Colonic mucosa (tissue), 4 donors: ENCODE measurements around the gene SLC8A1. TPM values are rescaled to one million over a fixed set of nuclear protein-coding genes. Genes with fewer than 3 reads are reported as not detected.

ENCODE experiments used
- DNase-seq: peaks from one replicate; pipeline ENCODE4 v3.0.0-alpha.2; 2020
- H3K27ac ChIP-seq: fragments of 200-600 bp; one replicate; pipeline ENCODE4 v1.8.0; 2021
- H3K27me3 ChIP-seq: fragments of 200-600 bp; one replicate; pipeline ENCODE4 v1.8.0; 2021
- H3K36me3 ChIP-seq: fragments of 200-600 bp; one replicate; pipeline ENCODE4 v1.8.0; 2021
- H3K4me1 ChIP-seq: fragments of 200-600 bp; one replicate; pipeline ENCODE4 v1.8.0; 2021; ENCODE audit warnings: mild to moderate bottlenecking
- H3K4me3 ChIP-seq: fragments of 200-600 bp; one replicate; pipeline ENCODE4 v1.8.0; 2021
- H3K9ac ChIP-seq, 2 donors: one replicate each; pipeline ENCODE4 v1.7.0; 2013; ENCODE audit warnings: control low read depth in 2 of 2, low read depth in 2 of 2, low read length in 2 of 2
- H3K9me3 ChIP-seq: fragments of 200-600 bp; one replicate; pipeline ENCODE4 v1.8.0; 2021
- CTCF ChIP-seq: fragments of 200-600 bp; IDR thresholded peaks from one replicate; pipeline ENCODE4 v1.8.0; 2022; ENCODE audit warnings: antibody characterized with exemption, mild to moderate bottlenecking
- intact Hi-C: fragments of 100-400 bp; cut with DNase I; formaldehyde crosslinking; loops from one replicate; pipeline ENCODE4 v1.14.1; 2022
- total RNA-seq, 2 donors: library from RNA; stranded (reverse); fragmentation: NEBNext Ultra II Directional in 1 of 2; extraction: Animal tissue kit (Norgen Biotek cat#: 25700) in 1 of 2; gene quantifications; one replicate each; pipeline ENCODE4 v1.2.1, GENCODE V29; 2021
- donor health status: healthy.
- donor health status: DM: no; HTN: no; CAD: no.
- donor health status: DM: no; HTN: no; CAD: no.

The SLC8A1 gene
- total RNA-seq, 2 donors from 2014 or later = 4.1 to 25.5 TPM

GRCh38 chr2:40303746-40304145 lies 148.1 kb downstream of the SLC8A1 start:
- DNase-seq = no peak
- Histone ChIP-seq H3K27me3 (no peaks in the 10 kb centered on the region), H3K27ac (no peak overlapping the region), H3K9ac (no peak overlapping the region), H3K4me3 (no peak overlapping the region), H3K9me3 (no peaks in the 10 kb centered on the region), H3K4me1 (no peaks in the 10 kb centered on the region), H3K36me3 (no peaks in the 10 kb centered on the region)
- intact Hi-C loops = no loop called here
- TF ChIP-seq CTCF = no peak

DNA sequence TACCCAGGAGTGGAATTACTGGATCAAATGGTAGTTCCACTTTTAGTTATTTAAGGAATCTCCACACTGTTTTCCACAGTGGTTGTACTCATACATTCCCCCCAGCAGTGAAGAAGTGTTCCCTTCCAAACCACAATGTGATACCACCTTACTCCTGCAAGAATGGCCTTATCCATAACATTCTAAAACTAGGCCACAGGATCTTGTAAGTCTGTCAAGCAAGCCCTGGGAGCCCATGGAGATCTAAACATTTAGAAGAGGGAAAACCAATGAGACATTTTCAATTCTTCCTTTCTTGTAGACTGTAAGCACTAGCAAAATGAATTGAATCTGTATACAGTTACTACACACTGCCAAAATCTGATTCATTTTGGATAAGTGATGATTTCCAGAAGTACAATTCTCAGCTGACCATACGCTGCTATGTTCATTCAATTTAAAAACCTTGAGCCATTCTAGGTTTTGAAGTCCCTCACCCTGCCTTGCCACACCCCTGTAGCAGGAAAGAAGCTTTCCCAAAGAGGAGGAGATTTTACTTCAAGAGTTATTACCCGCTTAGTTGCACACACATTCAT lies 149.1 kb downstream of the SLC8A1 start:
- intact Hi-C loops = no loop called here
- H3K36me3 ChIP-seq = no peaks in the 10 kb centered on the region
- H3K4me3 ChIP-seq = no peak overlapping the region
- H3K4me1 ChIP-seq = no peaks in the 10 kb centered on the region
- H3K27ac ChIP-seq = no peak overlapping the region
- no peaks in the 10 kb centered on the region for H3K9me3 ChIP-seq
- H3K9ac ChIP-seq = no peak overlapping the region
- H3K27me3 ChIP-seq = no peaks in the 10 kb centered on the region
- TF ChIP-seq CTCF = no peak
- no peak for DNase-seq

GRCh38 chr2:40300391-40300790 lies 151.5 kb downstream of the SLC8A1 start:
- no peak for DNase-seq
- Histone ChIP-seq H3K4me1 (no peaks in the 10 kb centered on the region), H3K36me3 (no peaks in the 10 kb centered on the region), H3K27me3 (no peaks in the 10 kb centered on the region), H3K9ac (no peak overlapping the region), H3K27ac (no peak overlapping the region), H3K4me3 (no peak overlapping the region), H3K9me3 (no peaks in the 10 kb centered on the region)
- intact Hi-C loops = no loop called here
- no peak for TF ChIP-seq CTCF

DNA sequence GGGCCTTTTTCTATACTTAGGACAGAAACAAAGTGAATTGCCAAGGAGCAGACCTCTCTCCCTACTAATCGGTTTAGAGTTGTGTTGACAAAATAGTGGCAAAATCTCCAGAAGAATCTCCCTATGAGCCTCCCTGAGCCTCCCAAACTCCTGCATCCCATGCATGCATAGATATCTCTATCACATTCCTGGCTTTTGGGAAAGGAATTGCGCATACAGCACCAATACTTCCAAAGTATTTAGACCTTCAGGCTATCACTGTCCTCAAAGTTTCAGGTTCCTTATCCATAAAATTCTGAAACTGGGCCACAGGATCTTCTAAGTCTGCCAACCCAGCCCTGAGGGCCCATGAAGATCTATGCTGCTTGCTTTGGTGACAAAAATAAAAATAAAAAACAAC lies 152.1 kb downstream of the SLC8A1 start:
- Histone ChIP-seq H3K4me1 (no peaks in the 10 kb centered on the region), H3K4me3 (no peak overlapping the region), H3K9ac (no peak overlapping the region), H3K9me3 (no peaks in the 10 kb centered on the region), H3K36me3 (no peaks in the 10 kb centered on the region), H3K27me3 (no peaks in the 10 kb centered on the region), H3K27ac (no peak overlapping the region)
- intact Hi-C loops = no loop called here
- no peak for TF ChIP-seq CTCF
- DNase-seq = no peak

DNA sequence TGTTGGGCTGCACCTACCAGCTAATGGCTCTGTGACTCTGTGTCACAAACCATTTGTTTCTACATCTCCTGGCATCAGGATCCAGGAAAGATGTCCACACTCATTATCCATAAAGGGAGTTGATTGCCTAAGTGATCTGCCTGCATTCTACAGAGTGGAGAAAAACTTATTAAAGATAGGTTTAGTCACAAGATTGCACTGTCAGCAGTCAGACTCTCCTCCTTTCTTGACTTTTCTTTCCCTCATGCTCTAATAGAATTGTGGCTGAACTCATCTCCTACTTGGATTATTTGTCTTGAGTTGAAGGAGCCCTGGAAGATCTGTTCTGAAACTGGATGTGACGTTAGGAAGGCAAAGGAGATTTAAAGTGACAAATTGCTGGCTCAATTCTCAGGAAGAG lies 152.7 kb downstream of the SLC8A1 start:
- no peak for DNase-seq
- Histone ChIP-seq H3K36me3 (no peaks in the 10 kb centered on the region), H3K9me3 (no peaks in the 10 kb centered on the region), H3K4me1 (no peaks in the 10 kb centered on the region), H3K9ac (no peak overlapping the region), H3K27ac (no peak overlapping the region), H3K4me3 (no peak overlapping the region), H3K27me3 (no peaks in the 10 kb centered on the region)
- intact Hi-C loops = no loop called here
- TF ChIP-seq CTCF = no peak
